ENCODE measurements around the gene MACROD2. TPM values are rescaled to one million over a fixed set of nuclear protein-coding genes. Genes with fewer than 3 reads are reported as not detected.

The MACROD2 gene
- total and polyA plus RNA-seq, 2 donors (not counting 1 experiment from before 2014, with no cell fraction given) = 5.3 to 6.7 TPM

DNA sequence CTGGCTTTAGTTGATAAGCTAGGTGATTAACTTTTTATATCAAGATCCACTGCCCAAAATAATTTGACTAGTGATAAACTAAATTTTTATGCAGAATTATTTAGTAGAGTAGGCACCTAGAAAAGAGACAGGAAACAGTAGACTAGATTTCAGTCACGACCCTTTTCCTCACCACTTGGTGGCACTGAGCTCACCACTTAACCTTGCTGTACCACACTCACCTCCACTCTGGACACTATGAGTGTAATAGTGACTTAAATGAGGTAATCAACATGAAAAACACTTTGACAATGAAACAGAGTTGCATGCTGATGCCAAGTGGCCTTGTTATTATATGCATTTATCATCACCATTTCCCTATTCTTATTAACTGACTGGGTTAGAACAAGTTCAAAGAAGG is 1847.6 kb downstream of the MACROD2 start:
- Histone ChIP-seq H3K4me2 (replicated peaks; ENCODE audit: low read depth, low read length, poor library complexity, severe bottlenecking) (peak overlapping the region; percentile 13), H3K4me1 (ENCODE audit: control insufficient read depth in 2 of 2, insufficient read depth in 2 of 2, low read length in 2 of 2) (peaks cover 6 to 7% of the 10 kb centered on the region in 2 donors), H3K9me3 (ENCODE audit: control extremely low read depth in 1 of 3, control insufficient read depth in 2 of 3, insufficient read depth in 1 of 3, low read length in 2 of 3) (peaks cover 0 to 10% (median 4%) of the 10 kb centered on the region in 3 donors), H3K4me3 (ENCODE audit: control extremely low read depth in 1 of 5, extremely low read depth in 1 of 5, insufficient read depth in 1 of 5, low read depth in 2 of 5, low read length in 4 of 5) (no peak overlapping the region), H3K36me3 (replicated peaks in 1 of 2; ENCODE audit: control extremely low read depth in 1 of 2, control insufficient read depth in 1 of 2, extremely low read depth in 1 of 2, insufficient read depth in 2 of 2, low read length in 1 of 2) (no peaks in the 10 kb centered on the region), H3K27ac (ENCODE audit: low read length in 2 of 2) (no peak overlapping the region), H3K9ac (ENCODE audit: low read length) (no peak overlapping the region), H4K20me1 (ENCODE audit: control insufficient read depth, insufficient read depth, low read length, poor library complexity, severe bottlenecking) (no peaks in the 10 kb centered on the region), H3K27me3 (replicated peaks in 1 of 4; ENCODE audit: control extremely low read depth in 1 of 4, control insufficient read depth in 3 of 4, insufficient read depth in 4 of 4, low read length in 3 of 4) (no peaks in the 10 kb centered on the region), H3K79me2 (ENCODE audit: control insufficient read depth, insufficient read depth, low read length) (no peaks in the 10 kb centered on the region), H2AFZ (ENCODE audit: insufficient read depth, low read depth, low read length, poor library complexity, severe bottlenecking) (no peak overlapping the region)
- ChIA-PET POLR2A (no interaction called here), CTCF (interaction anchor here (1.0 to 2.2 kb wide), 13 partner anchors 8 to 633 kb away, joined by 3 to 17 read pairs (median 3); no protein-coding TSS in a partner anchor)
- Mint-ChIP-seq H3K27me3 (peaks cover 4% of the 10 kb centered on the region), H3K4me1 (peaks cover 14% of the 10 kb centered on the region), H3K4me3 (no peak overlapping the region), H3K9me3 (ENCODE audit: insufficient read depth) (peaks cover 5% of the 10 kb centered on the region), H3K27ac (peak overlapping the region; percentile 28)
- intact Hi-C loops (cut with micrococcal nuclease) = loop anchor here (1.0 to 2.0 kb wide), 2 partner anchors 399 to 634 kb away; no protein-coding TSS in a partner anchor
- TF ChIP-seq, protein P1, sequence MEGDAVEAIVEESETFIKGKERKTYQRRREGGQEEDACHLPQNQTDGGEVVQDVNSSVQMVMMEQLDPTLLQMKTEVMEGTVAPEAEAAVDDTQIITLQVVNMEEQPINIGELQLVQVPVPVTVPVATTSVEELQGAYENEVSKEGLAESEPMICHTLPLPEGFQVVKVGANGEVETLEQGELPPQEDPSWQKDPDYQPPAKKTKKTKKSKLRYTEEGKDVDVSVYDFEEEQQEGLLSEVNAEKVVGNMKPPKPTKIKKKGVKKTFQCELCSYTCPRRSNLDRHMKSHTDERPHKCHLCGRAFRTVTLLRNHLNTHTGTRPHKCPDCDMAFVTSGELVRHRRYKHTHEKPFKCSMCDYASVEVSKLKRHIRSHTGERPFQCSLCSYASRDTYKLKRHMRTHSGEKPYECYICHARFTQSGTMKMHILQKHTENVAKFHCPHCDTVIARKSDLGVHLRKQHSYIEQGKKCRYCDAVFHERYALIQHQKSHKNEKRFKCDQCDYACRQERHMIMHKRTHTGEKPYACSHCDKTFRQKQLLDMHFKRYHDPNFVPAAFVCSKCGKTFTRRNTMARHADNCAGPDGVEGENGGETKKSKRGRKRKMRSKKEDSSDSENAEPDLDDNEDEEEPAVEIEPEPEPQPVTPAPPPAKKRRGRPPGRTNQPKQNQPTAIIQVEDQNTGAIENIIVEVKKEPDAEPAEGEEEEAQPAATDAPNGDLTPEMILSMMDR (IDR thresholded peaks at IDR 0.05) = peak; percentile 50
- TF ChIP-seq EZH2 (IDR thresholded peaks at IDR 0.05; ENCODE audit: borderline replicate concordance, insufficient read depth, low read depth, low read length, poor library complexity, severe bottlenecking) = no peak
- peak; percentile 66 for ATAC-seq (ENCODE audit: low read depth)
- peak; percentile 52 for DNase-seq
- WGBS (ENCODE audit: insufficient coverage) = no CpG with 5 or more reads among the region's 1 CpG

DNA sequence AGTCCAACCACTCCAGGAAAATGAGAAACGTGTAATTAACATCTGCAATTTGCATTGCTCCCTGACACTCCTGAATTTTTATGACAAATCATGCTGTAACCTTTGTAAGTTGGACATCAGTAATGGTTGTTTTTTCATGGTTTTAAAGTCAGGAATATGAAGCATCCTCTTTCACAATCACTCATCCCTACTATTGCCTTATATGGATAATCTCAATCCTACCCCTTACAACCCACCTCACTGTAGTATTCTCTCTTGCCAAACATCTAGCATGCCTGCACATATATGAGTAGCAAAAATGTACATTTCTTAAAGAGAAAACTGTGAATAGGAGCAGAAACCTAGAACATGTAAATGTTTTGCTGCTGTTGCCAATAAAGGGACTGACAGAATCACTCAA is 1848.5 kb downstream of the MACROD2 start:
- POLR2A ChIA-PET = no interaction called here
- CTCF ChIA-PET = interaction anchor here (1.0 to 2.2 kb wide), 6 partner anchors 135 to 632 kb away, joined by 3 to 17 read pairs (median 4); no protein-coding TSS in a partner anchor

More for the DNA sequence above, 1848.5 kb downstream of the MACROD2 start:
- WGBS (ENCODE audit: insufficient coverage) = no CpG with 5 or more reads among the region's 1 CpG
- no peaks in the 10 kb centered on the region for H3K27me3 Mint-ChIP-seq
- no peak overlapping the region for H3K4me2 ChIP-seq (replicated peaks; ENCODE audit: low read depth, low read length, poor library complexity, severe bottlenecking)
- intact Hi-C loops (cut with micrococcal nuclease) = loop anchor here (1.0 to 2.0 kb wide), 2 partner anchors 399 to 633 kb away; no protein-coding TSS in a partner anchor
- H3K4me1 Mint-ChIP-seq = peaks cover 15% of the 10 kb centered on the region
- no peaks in the 10 kb centered on the region for H3K36me3 ChIP-seq (replicated peaks in 1 of 2; ENCODE audit: control extremely low read depth in 1 of 2, control insufficient read depth in 1 of 2, extremely low read depth in 1 of 2, insufficient read depth in 2 of 2, low read length in 1 of 2)
- no peaks in the 10 kb centered on the region for H3K27me3 ChIP-seq (replicated peaks in 1 of 4; ENCODE audit: control extremely low read depth in 1 of 4, control insufficient read depth in 3 of 4, insufficient read depth in 4 of 4, low read length in 3 of 4)
- ATAC-seq (ENCODE audit: low read depth) (no peak), DNase-seq (no peak)
- no peak overlapping the region for H2AFZ ChIP-seq (ENCODE audit: insufficient read depth, low read depth, low read length, poor library complexity, severe bottlenecking)
- no peak overlapping the region for H3K27ac ChIP-seq (ENCODE audit: low read length in 2 of 2)
- H3K27ac Mint-ChIP-seq = no peak overlapping the region
- no peak for TF ChIP-seq EZH2 (IDR thresholded peaks at IDR 0.05; ENCODE audit: borderline replicate concordance, insufficient read depth, low read depth, low read length, poor library complexity, severe bottlenecking)
- TF ChIP-seq, protein P1 (IDR thresholded peaks at IDR 0.05) = no peak
- H3K79me2 ChIP-seq (ENCODE audit: control insufficient read depth, insufficient read depth, low read length) = no peaks in the 10 kb centered on the region
- H3K4me1 ChIP-seq (ENCODE audit: control insufficient read depth in 2 of 2, insufficient read depth in 2 of 2, low read length in 2 of 2) = peaks cover 6 to 7% of the 10 kb centered on the region in 2 donors
- H3K9me3 ChIP-seq (ENCODE audit: control extremely low read depth in 1 of 3, control insufficient read depth in 2 of 3, insufficient read depth in 1 of 3, low read length in 2 of 3) = peaks cover 0 to 10% (median 4%) of the 10 kb centered on the region in 3 donors
- no peak overlapping the region for H3K4me3 Mint-ChIP-seq
- no peak overlapping the region for H3K4me3 ChIP-seq (ENCODE audit: control extremely low read depth in 1 of 5, extremely low read depth in 1 of 5, insufficient read depth in 1 of 5, low read depth in 2 of 5, low read length in 4 of 5)
- no peaks in the 10 kb centered on the region for H4K20me1 ChIP-seq (ENCODE audit: control insufficient read depth, insufficient read depth, low read length, poor library complexity, severe bottlenecking)
- H3K9me3 Mint-ChIP-seq (ENCODE audit: insufficient read depth) = peaks cover 5% of the 10 kb centered on the region
- no peak overlapping the region for H3K9ac ChIP-seq (ENCODE audit: low read length)
